ENCODE data around the gene TEX53. TPM values are rescaled to one million over a fixed set of nuclear protein-coding genes. Genes with fewer than 3 reads are reported as not detected.

Gene TEX53
- total RNA-seq (2021; ENCODE audit: unreplicated experiment) (not detected), Bru-seq, nascent RNA (not detected), BruChase-seq, experiment 1, labeled RNA remaining after a 6-hour chase (not detected), BruChase-seq, experiment 2, labeled RNA remaining after a 2-hour chase (not detected)
- polyA plus RNA-seq (2012), result not detected in 2 replicates
- long read RNA-seq, result 0 reads

DNA sequence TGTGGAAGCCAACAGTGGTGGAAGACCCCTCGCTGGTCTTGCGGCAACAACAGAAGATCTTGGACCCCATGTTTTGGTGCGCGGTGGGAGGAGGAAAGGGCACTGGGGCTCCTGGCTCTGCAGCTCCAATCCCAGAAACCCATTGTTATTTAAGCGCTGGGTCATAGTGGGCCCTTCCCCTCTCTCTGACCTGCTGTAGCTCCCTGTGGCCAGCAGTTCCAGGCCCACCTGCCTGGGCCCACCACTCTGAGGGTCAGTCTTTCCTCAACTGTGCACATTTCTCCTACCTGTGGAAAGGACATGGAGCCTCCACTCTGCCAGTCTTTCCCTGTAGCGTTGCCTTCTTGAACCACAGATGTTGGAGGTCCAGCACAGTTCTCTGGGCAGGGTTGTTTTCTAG lies at the start of gene TEX53:
Gene TEX53, minus strand, starts transcription at position 101 of the 400 bp plus-strand sequence. Its CDS starts 31 bp downstream, at position 70.
- no peak within 1 kb of the TSS for H3K4me2 ChIP-seq (ENCODE audit: low read length)
- no peak within 1 kb of the TSS for H3K4me3 ChIP-seq (replicated peaks in 1 of 2; ENCODE audit: low read depth in 1 of 2, low read length in 2 of 2)
- CTCF ChIA-PET, result interaction anchor here (1.1 kb wide), 1 partner anchor 249 kb away, joined by 3 read pairs; no protein-coding TSS in a partner anchor
- no peak within 1 kb of the TSS for H3K27ac ChIP-seq (ENCODE audit: low read depth, low read length)
- H3K79me2 ChIP-seq (ENCODE audit: insufficient read depth, low read length), result no peaks in the 10 kb centered on the region
- H3K27me3 ChIP-seq (ENCODE audit: insufficient read depth, low read length), result peaks cover 14% of the 10 kb centered on the region; the same call in 1 of the 2 replicates
- no peaks in the 10 kb centered on the region for H3K36me3 ChIP-seq (ENCODE audit: control insufficient read depth in 1 of 2, insufficient read depth in 2 of 2, low read length in 2 of 2)
- ATAC-seq (no peak), DNase-seq (ENCODE audit: low read depth, low spot score) (no peak)
- H2AFZ ChIP-seq (ENCODE audit: low read depth, low read length, poor library complexity, severe bottlenecking), result no peak within 1 kb of the TSS
- H3K9me3 ChIP-seq (ENCODE audit: control insufficient read depth in 1 of 2, insufficient read depth in 1 of 2, low read depth in 1 of 2, low read length in 2 of 2), result no peaks in the 10 kb centered on the region
- POLR2A ChIA-PET, result no interaction called here
- BruUV-seq (replicated peaks), result no TSS peak
- H3K9me2 ChIP-seq (ENCODE audit: insufficient read depth), result no peaks in the 10 kb centered on the region
- H3K9ac ChIP-seq (ENCODE audit: low read length), result no peak within 1 kb of the TSS
- H3K4me1 ChIP-seq (ENCODE audit: control insufficient read depth in 1 of 2, insufficient read depth in 2 of 2, low read length in 2 of 2), result peaks cover 0 to 5% of the 10 kb centered on the region in 2 experiments; a peak in 2 of 4 replicates
- H4K20me1 ChIP-seq (ENCODE audit: insufficient read depth), result no peaks in the 10 kb centered on the region
- intact Hi-C loops (cut with micrococcal nuclease), result no loop called here
- RAD21 ChIA-PET (ENCODE audit: low non-redundant PET in 1 of 2, low total read pairs in 2 of 2, uncharacterized antibody in 2 of 2, unreplicated experiment in 2 of 2), result no interaction called here
- no peak for TF ChIP-seq TCF7L2 (IDR thresholded peaks at IDR 0.05; ENCODE audit: borderline replicate concordance, extremely low read depth, insufficient read depth, insufficient read length)
- TF ChIP-seq, protein P1, sequence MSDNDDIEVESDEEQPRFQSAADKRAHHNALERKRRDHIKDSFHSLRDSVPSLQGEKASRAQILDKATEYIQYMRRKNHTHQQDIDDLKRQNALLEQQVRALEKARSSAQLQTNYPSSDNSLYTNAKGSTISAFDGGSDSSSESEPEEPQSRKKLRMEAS (IDR thresholded peaks at IDR 0.05), result no peak
- TF ChIP-seq, protein P2, sequence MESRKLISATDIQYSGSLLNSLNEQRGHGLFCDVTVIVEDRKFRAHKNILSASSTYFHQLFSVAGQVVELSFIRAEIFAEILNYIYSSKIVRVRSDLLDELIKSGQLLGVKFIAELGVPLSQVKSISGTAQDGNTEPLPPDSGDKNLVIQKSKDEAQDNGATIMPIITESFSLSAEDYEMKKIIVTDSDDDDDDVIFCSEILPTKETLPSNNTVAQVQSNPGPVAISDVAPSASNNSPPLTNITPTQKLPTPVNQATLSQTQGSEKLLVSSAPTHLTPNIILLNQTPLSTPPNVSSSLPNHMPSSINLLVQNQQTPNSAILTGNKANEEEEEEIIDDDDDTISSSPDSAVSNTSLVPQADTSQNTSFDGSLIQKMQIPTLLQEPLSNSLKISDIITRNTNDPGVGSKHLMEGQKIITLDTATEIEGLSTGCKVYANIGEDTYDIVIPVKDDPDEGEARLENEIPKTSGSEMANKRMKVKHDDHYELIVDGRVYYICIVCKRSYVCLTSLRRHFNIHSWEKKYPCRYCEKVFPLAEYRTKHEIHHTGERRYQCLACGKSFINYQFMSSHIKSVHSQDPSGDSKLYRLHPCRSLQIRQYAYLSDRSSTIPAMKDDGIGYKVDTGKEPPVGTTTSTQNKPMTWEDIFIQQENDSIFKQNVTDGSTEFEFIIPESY (IDR thresholded peaks at IDR 0.05; ENCODE audit: extremely low read depth, insufficient replicate concordance, low read length), result no peak
- no peak for TF ChIP-seq ZFX (IDR thresholded peaks at IDR 0.05)
- TF ChIP-seq YY1 (IDR thresholded peaks at IDR 0.05; ENCODE audit: extremely low read depth, insufficient replicate concordance, low read depth, low read length), result no peak
- no peak for TF ChIP-seq CBX3 (IDR thresholded peaks at IDR 0.05; ENCODE audit: low read depth)
- no peak for TF ChIP-seq CEBPB (IDR thresholded peaks at IDR 0.05; ENCODE audit: low read depth)
- no peak for TF ChIP-seq POLR2AphosphoS5 (IDR thresholded peaks at IDR 0.05; ENCODE audit: low read depth, low read length)
- TF ChIP-seq JUND (IDR thresholded peaks at IDR 0.05), result no peak
